SIG-M5 (cell line): ENCODE data around the gene SLC17A9.
A peak's percentile ranks its signal among the peaks of the same experiment; 100 is the strongest.
"Not testable (repeated sequence)": the region's sequence is repeated elsewhere in the genome, so short reads cannot be mapped to it uniquely, and the experiment has no call there.

Source experiments
- DNase-seq: peaks from one replicate; lab custom pipeline; 2025; lab: John Stamatoyannopoulos, UW

The SLC17A9 gene

DNA sequence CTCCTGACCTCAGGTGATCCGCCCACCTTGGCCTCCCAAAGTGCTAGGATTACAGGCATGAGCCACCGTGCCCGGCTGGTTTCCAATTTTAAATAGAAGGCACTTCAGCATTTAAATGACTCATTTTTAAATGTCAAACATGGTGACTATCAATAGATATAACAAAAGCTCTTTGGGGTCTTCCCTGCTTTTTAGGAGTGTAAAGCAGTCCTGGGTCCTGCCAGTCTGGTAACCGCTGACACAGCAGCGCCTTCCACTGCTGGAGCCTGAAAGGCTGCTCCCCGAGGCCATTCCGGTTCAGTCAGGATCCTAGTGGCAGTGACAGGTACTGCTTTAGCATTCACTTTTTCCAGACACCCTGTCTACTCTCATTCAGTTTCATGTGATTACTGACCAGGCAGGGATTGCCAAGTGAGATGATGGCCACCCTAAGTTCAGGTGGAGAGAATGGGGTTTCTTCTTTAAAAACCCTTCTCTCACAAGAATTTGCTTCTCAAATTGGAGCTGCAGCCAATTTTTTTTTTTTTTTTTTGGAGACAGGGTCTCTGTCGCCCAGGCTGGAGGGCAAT is 31.3 kb upstream of the SLC17A9 start:
- no peak for DNase-seq

- no peak for DNase-seq
Measured at GRCh38 chr20:62922451-62922921, 30.0 kb upstream of the SLC17A9 start.

- not testable (repeated sequence) for DNase-seq
Measured at GRCh38 chr20:62923059-62923668, 29.3 kb upstream of the SLC17A9 start.

- no peak for DNase-seq
Measured at GRCh38 chr20:62923669-62924441, 28.7 kb upstream of the SLC17A9 start.

- DNase-seq = no peak
Measured at GRCh38 chr20:62924442-62925075, 27.9 kb upstream of the SLC17A9 start.

GRCh38 chr20:62925076-62925419 is 27.5 kb upstream of the SLC17A9 start:
- no peak for DNase-seq

DNA sequence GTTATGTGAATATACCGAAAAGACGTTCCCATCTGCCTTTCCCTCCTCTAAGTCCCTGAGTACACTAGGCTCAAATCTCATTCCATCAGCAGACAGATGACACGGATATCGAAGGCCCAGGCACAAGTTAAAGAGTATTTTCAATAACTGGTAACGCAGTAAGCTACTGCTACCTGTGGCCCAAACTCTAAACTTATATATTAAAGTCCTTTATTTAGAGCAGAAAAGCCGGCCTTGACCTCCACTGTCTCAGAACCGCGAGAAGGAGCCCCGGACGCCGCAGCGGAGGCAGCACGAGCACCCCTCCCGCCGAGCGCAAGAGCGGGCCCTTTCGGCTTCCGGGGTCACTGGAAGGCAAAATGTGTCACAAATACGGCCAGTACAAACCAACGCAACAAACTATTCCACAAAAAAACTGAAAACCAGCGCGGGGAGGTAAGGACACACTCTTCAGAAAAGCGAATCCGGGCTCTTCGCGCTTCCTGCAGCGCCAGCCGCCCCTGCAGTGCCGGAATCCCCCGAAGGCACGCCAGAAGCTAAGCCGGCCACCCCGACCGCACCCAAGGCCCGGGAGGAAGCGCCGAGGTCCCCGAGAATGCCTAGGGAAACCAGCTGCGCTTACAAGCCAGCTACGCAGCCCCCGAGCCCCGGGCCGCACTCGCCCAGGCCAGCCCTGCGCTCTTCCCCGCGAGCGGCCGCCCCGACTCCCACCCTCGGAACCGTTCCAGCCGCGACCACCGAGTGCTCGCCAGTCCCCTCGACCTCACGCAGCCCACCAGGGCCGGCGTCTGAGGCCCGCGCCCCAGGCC is 26.9 kb upstream of the SLC17A9 start:
- no peak for DNase-seq

- DNase-seq = peak; percentile 16
Measured at GRCh38 chr20:62926229-62927127, 26.0 kb upstream of the SLC17A9 start, which contains the start of gene DIDO1. TSS of gene DIDO1 (minus strand) at chr20:62926505.

- no peak for DNase-seq
Measured at GRCh38 chr20:62927128-62927705, 25.3 kb upstream of the SLC17A9 start.

GRCh38 chr20:62928246-62928939 is 24.1 kb upstream of the SLC17A9 start:
- DNase-seq = no peak

GRCh38 chr20:62929051-62929538 is 23.4 kb upstream of the SLC17A9 start:
- DNase-seq = no peak

DNA sequence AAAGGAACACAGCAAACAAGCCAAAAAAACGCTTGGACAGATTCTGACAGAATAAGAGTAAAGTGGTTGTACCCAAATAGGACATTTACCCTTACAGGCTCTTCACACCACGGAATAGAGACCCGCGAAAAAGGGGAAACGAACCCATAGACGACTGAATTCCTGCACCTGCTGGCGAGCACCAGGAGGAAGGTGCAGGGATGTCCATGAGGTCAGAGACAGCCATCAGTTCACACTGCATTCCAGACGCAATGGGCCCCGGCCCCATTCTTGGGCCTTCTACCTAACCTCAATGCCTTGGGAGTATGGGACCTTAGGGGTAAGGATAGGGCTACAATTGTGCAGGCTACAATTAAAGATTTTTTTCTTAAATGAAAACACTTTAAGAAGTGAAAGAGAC is 21.0 kb upstream of the SLC17A9 start:
- no peak for DNase-seq

DNA sequence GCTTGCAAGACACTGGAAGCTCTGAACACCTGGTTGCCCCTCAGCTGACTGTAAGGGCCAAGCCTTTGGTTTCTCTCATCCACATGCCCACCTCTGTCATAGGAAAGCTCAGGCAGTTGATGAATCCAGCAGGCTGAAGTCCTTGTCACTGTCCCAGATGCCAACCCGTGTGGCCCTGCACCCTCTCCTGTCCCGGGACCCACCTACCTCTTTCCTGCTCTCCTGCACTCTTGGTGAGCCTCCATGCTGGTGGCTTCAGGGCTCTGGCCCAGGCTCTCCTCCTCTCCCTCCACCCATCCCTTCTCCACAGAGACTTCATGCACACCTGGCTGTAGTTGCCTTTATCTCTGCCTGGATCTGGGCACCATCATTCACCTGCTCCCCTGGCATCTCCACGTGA is 18.5 kb upstream of the SLC17A9 start:
- DNase-seq = no peak

- DNase-seq = no peak
Measured at GRCh38 chr20:62935204-62935967, 17.1 kb upstream of the SLC17A9 start.

GRCh38 chr20:62935968-62936585 is 16.4 kb upstream of the SLC17A9 start:
- no peak for DNase-seq

- peak; percentile 50 for DNase-seq
Measured at GRCh38 chr20:62937268-62938104, 15.0 kb upstream of the SLC17A9 start.

- no peak for DNase-seq
Measured at GRCh38 chr20:62938105-62938888, 14.2 kb upstream of the SLC17A9 start, which contains the start of gene GID8. TSS of gene GID8 (plus strand) at chr20:62938147. CDS start at chr20:62941503, 3,356 bp downstream.
